Activated CD4-positive, alpha-beta T cell treated with anti-CD3 and anti-CD28 coated beads for 24 hours (primary cell): ENCODE data around the gene CTNND2.

Source experiments
- DNase-seq, 2 donors: peaks; one replicate each; pipeline ENCODE4 v3.0.0-alpha.2; 2020; ENCODE audit warnings: low read depth in 2 of 2

Gene CTNND2

GRCh38 chr5:11777096-11777495, 127.2 kb downstream of the CTNND2 start:
- DNase-seq = no peak

DNA sequence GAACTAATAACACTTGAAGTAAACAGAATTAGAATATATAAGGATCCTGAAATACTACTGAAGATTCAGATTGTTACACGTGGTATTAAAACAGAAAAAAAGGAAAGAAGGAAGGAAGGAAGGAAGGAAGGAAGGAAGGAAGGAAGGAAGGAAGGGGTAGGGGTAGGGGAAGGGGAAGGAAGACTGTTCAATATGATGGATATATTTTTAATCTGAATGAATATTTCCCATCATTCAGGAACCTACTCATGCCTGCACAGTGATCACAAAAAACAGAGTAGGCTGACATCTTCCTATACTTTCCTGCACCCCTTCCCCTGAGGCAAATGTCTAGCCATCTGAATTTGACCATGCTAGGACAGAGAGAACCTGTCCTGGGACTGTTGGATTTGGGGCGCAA, 133.9 kb downstream of the CTNND2 start:
- no peak for DNase-seq

DNA sequence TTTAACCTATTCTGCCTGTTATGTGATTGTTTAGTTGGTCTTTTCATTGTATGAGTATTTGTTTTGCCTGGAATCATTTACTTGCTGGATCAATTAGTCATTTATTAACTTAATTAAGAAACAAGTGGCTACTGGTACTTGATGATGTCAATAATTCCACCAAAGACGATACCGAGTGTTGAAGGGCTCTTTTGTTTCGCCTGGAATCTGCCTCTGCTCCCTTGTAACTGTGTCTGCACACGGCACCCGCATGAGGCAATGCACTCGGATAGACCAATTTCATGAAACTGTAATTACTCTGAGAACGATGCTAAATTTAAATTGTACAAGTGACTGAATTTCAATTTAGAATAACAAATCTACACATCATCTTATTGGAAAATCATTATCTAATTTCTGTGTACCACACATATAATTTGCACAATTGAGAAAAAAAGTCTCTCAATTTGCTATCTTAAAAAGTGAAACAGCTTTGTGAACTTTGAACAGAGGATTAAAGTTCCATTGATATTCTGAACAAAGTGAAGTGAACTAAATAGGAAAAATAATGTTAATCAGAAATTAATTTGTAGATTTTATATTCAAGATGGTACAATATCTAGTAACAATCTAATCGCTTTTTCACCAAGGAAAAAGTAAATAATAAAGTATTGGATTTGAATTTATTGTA, 143.2 kb downstream of the CTNND2 start:
- DNase-seq = no peak

- DNase-seq = no peak
These were observed 145.9 kb downstream of the CTNND2 start for GRCh38 chr5:11758321-11758720.

DNA sequence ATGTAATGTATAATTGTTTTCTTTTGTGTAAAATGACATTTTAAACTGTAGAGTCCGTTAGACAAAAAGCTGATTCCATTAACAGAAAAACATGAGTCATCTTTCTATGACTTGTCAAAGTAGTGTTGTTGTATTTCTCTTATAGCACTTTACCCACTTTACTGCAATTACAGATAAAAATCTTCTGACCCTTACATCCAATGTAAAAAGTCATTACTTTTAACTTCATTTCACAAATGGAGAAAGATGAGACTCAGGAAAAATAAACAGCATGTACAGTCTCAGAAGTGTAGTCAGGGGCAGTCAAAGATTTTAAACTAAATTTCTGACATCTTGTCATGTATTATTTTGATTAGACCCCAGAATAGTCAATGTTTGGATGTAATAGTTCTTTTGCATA, 146.6 kb downstream of the CTNND2 start:
- DNase-seq = no peak

- no peak for DNase-seq
These were observed 167.2 kb downstream of the CTNND2 start for GRCh38 chr5:11737010-11737409.

- no peak for DNase-seq
These were observed 169.9 kb downstream of the CTNND2 start for GRCh38 chr5:11734369-11734768.

DNA sequence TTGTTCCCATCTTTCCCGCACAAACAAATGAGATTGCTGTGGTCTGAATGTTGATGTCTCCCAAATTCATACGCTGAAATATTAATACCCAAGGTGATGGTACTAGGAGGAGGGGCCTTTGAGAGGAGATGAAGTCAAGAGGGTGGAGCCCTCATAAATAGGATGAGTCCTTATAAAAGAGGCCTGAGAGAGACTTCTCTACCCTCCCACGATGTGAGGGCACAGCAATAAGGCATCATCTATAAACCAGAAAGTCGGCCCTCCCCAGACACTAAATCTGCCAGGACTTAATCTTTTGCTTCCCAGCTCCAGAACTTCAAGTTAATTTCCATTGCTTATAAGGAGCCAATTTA, 170.4 kb downstream of the CTNND2 start:
- DNase-seq = no peak

GRCh38 chr5:11733185-11733839, 170.9 kb downstream of the CTNND2 start:
- DNase-seq = no peak

DNA sequence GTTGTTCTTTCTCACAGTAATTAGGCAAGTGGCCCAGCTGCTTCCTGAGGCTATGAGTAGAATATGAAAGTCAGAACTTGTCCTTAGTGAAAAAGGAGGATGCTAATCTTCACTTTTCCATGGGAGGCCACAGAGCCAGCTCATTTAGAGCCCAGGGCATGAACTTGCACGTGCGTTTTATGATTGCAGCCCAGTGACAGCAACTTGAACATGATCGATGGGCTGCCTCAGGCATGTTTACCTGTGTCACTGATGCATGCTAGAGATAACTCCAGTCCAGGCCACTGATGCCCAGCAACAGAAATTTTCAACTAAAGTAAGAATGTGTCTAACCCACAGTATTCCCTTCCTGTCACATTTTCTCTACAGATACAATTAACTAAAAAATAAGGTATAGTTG, 179.3 kb downstream of the CTNND2 start:
- DNase-seq = no peak

DNA sequence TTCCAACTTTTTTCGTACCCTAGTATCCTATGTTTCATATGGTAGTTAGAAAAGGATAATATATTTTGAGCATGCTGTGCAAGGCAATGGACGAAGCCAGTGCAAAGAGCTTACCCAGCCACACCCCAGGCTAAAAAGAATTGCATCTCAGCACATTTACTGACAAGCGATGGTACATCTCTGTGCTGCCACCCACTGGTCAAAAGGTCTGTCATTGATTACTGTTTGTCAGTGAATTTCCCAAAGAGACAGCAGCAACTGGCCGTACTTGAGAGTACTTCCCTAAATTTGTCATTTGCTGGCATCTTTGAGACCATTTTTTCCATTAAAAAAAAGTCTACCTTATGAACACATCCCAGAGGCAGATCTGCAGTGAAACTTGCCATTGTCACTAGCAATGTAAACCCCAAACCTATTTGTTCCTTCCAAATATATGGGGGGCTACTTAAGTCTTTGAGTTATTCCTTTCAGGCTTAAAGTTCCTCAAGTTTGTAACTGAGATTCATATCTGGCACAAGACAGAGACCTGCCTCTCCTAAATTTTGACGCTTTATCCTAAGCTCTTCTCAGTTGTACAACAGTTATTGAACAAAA, 184.3 kb downstream of the CTNND2 start:
- no peak for DNase-seq

DNA sequence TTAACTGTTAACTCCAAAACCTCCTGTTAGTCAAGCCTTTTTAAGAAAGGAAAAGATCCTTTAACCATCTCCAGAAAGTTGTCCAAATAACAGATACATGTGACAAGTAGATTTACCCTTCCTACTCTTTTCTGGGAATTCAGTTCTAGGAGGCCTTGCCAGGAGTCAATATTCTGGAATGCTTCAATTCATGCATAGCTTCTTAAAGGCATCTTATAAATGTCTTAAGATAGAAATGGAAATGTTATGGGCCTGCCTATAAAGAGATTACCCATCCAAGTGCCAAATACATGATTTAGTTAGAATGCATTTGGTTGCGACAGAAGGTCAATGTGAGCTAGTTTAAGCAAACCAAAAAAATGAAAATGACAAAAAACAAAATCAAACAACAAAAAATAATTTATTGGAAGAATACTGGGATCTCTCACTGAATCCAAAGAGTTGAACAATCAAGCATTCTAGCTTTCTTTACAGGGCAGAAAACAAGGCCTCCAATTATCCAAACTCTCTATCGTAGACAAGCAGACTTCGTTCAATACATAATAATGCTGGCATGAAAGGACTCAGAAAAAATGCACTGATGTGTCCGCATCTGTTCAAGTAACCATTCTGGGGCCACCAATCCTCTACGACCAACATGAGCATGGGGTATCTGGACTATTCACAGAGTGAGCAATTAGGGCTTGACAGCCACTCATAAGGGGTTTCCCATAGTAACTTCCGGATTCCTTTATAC, 188.6 kb downstream of the CTNND2 start:
- DNase-seq = no peak

DNA sequence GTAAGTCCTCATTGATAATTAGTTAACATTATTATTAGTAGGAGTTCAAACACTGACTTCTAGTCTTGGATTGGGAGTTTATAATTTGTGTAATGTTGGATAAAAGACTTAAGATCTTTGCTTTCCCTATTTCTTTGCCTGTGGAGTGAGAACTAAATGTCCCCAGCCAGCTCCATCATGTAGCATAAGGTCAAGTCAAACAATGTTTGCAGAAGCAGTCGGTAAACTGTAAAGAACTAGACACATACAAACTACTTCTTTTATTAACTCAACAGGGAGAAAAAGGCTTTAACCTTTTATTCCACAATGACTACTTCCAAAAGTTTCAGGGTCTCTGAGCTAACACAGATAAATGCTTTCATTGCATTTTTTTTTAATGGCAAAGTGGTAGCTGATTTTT, 192.3 kb downstream of the CTNND2 start:
- no peak for DNase-seq

DNA sequence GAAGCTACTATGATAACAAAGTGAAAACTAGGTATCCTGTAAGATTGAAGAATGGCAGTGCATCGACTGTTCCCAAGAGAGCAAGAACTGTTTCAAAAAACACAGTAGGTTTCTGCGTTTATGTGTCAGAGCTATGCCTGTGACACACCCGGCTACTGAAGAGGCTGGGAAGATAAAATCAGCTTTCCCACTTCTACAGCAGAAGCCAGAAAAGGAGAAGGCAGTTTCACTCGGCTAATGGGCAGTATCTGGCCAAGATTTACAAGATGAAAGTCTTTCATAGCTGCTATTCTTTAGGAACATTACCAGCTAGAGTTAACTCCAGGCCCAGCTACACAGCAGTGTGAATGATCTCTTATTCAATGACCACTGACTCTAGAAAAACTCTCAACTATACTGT, 195.2 kb downstream of the CTNND2 start:
- no peak for DNase-seq

GRCh38 chr5:11704916-11705315, 199.3 kb downstream of the CTNND2 start:
- DNase-seq = no peak

DNA sequence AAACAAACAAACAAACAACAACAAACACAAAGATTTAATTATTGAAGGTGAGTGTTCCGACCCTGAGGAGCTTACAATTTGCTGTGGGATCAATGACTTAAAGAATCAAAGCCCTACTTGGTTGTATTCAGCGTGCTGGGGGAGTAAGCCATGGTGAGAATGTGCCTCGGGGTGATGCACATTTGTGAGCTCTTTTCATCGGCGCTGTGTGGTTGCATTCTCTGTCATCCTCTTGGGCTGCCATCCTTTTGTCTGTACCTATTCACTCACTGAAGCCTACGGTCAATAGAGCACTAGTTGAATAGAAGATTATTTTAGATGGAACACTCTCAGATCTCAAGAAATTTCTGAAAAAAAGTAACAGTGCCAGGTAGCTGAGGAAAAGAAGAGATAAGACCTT, 203.9 kb downstream of the CTNND2 start:
- DNase-seq = no peak

DNA sequence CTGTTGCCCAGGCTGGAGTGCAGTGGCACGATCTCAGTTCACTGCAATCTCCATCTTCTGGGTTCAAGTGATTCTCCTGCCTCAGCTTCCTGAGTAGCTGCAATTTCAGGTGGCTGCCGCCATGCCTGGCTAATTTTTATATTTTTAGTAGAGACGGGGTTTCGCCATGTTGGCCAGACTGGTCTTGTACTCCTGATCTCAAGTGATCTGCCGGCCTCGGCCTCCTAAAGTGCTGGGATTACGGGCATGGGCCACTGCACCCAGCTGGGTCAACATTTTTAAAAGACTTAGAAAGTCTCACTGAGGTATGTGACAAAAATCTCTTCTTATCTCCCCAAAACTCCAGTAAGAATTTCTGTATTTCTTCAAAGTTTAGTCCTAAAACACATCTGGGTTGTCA, 211.6 kb downstream of the CTNND2 start:
- DNase-seq = no peak

GRCh38 chr5:11687498-11687897, 216.7 kb downstream of the CTNND2 start:
- DNase-seq = no peak

DNA sequence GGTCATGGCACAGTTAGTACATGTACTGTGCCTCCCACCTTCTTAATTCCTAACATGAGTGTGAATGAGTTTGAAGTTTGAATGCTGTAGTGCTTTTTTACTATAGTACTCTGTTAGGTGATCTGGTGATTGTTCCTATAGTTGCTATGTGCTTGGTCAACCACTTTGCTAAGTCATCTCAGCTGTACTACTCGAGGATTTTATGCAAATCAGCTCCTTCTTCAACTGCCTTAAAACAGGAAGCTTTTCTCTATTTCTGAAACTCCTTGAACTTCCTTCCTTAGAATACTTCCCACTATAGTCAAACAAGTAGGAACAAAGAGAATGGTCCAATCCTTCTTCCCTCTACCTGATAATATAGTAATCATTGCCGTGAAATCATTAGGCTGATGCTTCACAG, 219.6 kb downstream of the CTNND2 start:
- DNase-seq = no peak

- no peak for DNase-seq
These were observed 220.6 kb downstream of the CTNND2 start for GRCh38 chr5:11683666-11684065.

DNA sequence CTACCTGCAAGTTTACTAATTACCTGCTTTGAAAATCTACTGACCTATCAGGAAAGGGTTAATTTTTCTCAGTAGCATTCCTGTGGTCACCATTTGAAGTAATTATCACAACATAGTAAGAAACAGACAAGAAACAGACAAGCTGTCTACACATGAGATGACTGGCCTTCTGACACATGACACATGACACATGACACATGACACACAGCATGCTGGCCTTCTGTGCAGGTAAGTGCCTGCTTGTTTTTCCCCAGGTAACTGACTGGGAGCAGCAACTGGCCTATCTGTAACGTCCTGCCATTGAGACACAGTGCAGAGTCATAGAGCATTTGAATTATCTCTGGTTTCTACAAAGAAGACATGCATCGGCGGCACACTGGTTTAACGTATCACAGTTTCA, 222.4 kb downstream of the CTNND2 start:
- DNase-seq = no peak

GRCh38 chr5:11679676-11680075, 224.6 kb downstream of the CTNND2 start:
- no peak for DNase-seq

GRCh38 chr5:11675184-11675583, 229.1 kb downstream of the CTNND2 start:
- no peak for DNase-seq
